Activated CD8-positive, alpha-beta memory T cell treated with anti-CD3 and anti-CD28 coated beads, Interleukin-2, amount 50 U/mL, for 4 hours (primary cell): ENCODE measurements around the gene HYOU1.
"Not testable (repeated sequence)": the region's sequence is repeated elsewhere in the genome, so short reads cannot be mapped to it uniquely, and the experiment has no call there.

ENCODE experiments used
- DNase-seq: peaks from one replicate; pipeline ENCODE4 v3.0.0-alpha.2; 2020

HYOU1 gene, protein sequence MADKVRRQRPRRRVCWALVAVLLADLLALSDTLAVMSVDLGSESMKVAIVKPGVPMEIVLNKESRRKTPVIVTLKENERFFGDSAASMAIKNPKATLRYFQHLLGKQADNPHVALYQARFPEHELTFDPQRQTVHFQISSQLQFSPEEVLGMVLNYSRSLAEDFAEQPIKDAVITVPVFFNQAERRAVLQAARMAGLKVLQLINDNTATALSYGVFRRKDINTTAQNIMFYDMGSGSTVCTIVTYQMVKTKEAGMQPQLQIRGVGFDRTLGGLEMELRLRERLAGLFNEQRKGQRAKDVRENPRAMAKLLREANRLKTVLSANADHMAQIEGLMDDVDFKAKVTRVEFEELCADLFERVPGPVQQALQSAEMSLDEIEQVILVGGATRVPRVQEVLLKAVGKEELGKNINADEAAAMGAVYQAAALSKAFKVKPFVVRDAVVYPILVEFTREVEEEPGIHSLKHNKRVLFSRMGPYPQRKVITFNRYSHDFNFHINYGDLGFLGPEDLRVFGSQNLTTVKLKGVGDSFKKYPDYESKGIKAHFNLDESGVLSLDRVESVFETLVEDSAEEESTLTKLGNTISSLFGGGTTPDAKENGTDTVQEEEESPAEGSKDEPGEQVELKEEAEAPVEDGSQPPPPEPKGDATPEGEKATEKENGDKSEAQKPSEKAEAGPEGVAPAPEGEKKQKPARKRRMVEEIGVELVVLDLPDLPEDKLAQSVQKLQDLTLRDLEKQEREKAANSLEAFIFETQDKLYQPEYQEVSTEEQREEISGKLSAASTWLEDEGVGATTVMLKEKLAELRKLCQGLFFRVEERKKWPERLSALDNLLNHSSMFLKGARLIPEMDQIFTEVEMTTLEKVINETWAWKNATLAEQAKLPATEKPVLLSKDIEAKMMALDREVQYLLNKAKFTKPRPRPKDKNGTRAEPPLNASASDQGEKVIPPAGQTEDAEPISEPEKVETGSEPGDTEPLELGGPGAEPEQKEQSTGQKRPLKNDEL

GRCh38 chr11:119057000-119057769 is at the start of gene HYOU1:
TSS of gene HYOU1 (minus strand) at chr11:119057205. CDS start at chr11:119056160, 1,045 bp downstream.
- DNase-seq, result peak; percentile 99

GRCh38 chr11:119103793-119104192 is 46.8 kb upstream of the HYOU1 start:
- DNase-seq, result no peak

- DNase-seq, result not testable (repeated sequence)
Observed at GRCh38 chr11:119103161-119103664, 46.2 kb upstream of the HYOU1 start.

DNA sequence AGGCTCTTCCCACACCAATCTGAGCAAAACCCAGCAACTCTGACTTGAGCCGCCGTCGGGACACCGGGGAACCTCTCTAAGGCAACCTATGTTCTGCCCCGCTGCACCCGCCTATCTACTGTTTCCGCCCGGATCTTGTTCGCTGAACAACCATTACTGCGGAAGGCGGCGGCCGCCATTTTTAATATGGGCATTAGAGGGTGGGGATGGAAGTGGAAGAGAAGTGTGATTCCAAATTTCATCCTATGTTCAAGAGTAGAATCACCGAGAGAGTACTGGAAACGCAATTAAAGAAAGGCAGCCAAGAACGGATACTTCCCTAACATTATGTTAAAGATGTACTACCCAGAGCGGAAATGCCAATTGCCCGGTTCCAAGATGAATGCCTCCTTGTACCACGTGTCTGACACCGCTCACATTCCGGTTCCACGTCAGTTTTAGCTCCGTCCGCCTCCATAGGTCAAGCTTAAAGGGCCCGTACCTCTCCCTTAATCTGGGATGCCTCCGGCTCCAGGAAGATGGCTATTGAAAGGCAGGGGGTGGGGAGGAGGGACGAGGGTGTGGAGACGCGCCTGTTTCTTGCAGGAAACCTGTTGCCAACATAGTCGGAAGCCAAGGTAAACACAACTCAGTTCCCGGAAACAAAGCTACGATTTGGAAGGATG is 44.9 kb upstream of the HYOU1 start, which contains the start of gene DPAGT1:
DPAGT1 (minus strand) TSS at position 95 of the 665 bp plus-strand sequence. CDS start 198 bp downstream, outside the sequence.
- peak; percentile 82 for DNase-seq

DNA sequence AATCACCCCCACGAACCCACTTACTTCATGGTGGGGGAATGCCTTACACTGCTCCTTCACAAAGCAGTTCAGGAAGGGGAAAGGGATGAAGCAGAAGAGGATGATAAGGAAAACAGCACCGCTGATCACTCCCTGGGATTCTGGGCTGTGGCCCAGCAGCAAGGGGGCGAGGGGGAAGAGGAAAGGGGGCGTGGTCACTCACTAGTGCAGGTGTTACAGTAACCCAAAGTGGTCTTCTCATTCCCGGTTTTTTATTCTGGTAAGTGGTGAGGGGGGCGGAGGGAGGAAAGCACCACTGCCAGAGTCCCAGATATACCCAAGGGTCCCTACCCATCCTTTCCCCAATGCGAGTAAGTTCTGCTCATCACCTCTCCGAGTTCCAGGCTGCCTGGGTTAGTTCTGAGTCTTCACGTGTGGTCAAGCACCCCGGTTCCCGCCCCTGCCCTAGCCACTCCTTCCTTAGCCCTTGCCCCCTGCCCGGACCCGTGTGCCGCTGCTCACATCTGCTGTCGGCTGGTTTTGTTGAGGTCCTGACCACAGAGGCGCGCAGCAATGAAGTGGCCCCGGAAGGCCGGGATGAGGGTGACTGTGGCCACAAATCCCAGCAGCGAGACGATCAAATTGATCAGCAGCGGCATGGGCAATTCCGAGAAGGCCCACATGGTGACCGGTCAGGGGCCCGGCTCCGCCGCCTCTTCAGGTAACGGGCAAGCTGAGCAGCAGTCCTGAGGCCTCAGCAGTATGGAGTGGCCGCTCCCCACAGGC is 44.2 kb upstream of the HYOU1 start:
- DNase-seq, result no peak

DNA sequence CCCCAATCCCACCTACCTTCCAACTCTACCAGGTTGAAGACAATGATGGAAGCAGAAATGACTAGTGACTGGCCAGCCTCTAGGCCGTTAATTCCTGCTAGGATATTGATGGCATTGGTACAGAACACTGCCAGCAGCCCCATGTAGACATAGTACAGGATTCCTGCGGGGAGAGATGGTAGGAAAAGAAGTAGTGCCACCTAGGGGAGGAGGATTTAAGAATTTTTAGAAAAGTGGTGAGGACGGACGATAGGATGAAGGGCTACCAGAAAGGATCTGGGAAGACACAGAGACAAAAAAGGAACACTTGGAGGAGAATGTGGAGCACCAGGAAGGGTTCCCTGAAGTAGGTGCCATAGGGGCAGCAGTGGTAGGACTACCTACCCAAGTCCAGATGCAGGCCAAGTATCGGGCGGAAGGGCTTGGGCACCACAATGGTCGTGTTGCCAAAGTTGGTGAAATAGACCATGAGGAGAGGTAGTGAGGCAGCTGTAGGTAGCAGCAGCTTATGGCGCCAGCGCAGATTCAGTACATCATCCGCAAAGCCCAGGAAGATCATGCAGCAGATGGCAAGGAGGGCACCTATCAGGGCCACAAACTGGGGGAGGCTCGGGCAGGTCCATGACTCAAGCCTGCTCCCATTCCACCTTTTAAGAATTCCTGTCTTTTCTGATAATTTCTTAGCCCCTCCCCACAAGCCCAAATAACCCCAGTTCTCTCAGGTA is 43.4 kb upstream of the HYOU1 start:
- no peak for DNase-seq

DNA sequence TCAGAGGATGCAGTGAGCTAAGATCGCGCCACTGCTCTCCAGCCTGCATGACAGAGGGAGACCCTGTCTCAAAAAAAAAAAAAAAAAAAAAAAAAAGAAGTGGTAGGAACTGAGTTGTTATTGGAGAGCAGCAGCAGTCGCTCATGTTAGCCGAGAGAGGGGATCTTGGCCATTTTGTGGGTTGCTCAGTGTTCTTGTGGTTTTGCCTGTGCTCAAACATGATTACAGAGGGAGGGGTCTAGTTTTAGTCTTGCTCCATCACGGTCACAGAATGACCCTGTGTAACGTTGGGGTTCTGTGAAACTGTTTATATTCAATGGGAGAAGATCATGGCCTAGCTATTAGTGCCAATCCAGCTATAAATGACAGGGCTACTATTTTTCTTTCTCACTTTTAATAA is 42.7 kb upstream of the HYOU1 start:
- no peak for DNase-seq

GRCh38 chr11:119095066-119095880 is 38.3 kb upstream of the HYOU1 start:
- peak; percentile 99 for DNase-seq

GRCh38 chr11:119094816-119095065 is 37.7 kb upstream of the HYOU1 start:
- peak; percentile 59 for DNase-seq

DNA sequence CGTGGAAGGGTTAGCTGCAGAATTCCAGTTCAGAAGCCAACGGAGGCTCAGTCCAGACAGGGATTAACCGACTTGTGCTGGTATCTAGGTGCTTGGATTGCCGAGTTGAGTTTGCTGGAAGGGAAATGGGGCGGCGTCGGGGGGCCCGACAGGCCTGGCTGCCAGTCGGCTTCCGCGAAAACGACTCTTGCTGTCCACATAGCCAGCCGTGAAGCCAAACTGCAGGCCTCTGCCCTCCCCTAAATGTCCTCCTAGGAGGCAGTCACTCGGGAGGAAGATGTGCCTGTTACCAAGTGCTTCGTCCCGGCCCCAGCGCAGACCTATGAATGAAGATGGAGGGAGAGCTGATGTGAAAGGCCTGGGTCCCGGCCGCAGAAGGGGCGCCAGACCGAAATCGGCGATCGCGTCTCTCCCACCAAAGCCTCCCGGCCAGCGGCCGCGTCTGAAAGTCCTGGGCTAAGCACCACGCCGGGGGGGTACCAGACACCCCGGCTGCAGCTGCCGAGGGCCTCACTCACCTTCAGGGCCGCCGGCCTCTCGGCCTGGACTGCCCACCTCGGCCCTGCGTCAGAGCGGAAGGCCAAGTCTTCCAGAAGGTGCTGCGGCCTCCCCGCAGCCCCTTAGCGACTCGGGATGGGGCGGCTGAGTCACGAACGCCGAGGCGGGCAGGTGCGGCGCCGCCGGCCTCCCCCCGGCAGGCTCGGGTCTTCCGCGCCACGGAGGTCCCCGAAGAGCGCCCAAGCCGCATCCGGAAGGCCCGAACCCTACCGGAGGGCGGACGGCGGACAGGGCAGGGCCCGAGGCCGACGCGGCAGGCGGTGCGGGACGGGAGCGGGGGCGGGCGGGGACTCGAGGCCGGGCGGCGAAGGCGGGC is 37.2 kb upstream of the HYOU1 start:
- DNase-seq, result peak; percentile 61

DNA sequence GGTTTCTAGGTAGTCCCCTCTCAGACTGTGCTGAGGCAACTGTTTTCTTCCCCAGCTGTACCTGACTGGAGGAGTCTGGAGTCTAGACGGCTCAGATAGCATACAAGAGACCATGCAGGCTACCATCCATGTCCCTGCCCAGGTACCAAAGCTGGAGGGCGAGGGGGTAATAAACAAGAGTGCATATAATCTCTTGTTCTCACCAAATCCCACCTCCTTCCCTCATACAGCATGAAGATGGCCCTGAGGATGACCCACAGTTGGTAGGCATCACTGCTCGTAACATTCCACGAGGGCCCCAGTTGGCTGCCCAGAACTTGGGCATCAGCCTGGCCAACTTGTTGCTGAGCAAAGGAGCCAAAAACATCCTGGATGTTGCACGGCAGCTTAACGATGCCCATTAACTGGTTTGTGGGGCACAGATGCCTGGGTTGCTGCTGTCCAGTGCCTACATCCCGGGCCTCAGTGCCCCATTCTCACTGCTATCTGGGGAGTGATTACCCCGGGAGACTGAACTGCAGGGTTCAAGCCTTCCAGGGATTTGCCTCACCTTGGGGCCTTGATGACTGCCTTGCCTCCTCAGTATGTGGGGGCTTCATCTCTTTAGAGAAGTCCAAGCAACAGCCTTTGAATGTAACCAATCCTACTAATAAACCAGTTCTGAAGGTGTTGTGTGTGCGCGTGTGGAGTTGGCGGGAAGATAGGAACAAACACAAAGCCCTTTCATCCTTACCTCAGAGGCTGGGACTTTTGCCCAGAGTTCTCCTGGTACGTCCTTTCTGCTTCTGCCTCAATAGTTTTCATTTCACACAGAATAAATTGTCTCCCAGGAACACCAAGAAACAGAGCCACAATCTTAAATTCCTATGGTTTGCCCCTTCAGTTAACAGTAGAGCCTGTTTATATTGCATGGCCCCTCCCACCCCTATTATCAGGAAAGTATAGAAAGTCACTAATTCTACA is 36.2 kb upstream of the HYOU1 start:
- DNase-seq, result no peak

GRCh38 chr11:119091966-119092879 is 35.2 kb upstream of the HYOU1 start:
- DNase-seq, result no peak

DNA sequence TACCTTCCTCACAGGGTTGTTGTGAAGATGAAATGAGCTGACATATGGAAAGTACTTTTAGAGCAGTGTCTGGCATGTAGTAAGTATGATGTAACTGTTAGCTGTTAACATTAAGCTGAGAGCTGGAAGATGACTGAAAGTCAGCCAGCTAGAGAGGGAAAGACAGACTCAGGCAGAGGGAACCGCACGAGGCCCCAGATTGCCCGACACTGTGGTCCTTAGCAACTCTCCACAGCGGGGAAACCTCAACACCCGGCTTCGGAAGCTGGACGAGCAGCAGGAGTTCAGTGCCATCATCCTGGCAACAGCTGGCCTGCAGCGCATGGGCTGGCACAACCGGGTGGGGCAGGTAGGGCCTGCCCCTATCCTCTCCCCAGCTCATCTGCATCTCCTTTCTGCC is 34.2 kb upstream of the HYOU1 start:
- DNase-seq, result no peak

DNA sequence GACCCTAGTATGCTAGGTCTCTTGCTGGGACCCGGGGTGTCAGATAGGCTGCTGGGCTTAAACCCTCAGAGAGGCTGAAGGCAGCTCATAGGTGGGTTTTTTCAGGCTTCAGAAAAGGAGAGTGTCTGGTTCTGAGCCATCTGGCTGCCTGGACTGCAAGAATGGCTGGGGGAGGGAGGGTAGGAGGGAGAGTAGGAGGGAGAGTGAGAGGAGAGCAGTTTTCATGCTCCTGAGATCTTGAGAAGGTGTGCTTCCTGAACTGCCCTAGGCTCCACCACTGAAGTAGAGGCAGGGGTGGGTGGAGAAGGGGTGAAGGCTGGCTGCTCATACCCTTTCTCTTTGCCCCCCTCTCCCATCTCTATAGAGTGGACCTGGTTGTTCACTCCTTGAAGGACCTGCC is 32.3 kb upstream of the HYOU1 start:
- DNase-seq, result no peak

DNA sequence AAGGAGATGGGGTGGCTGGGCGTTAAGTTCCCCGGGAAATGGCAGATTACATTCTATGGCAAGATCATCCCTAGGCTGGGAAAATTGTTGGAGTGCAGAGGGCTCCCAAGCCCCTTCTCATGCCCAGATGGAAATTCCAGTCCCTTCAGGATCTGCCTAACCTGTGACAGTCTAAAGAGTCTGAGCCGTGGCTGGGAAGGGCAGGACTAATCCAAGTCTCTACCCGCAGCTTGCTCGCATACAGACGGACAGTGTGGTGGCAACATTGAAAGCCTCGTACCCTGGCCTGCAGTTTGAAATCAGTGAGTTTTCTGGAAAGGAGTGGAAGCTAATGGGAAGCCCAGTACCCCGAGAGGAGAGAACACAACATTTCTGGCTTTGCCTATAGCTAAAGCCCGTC is 31.4 kb upstream of the HYOU1 start:
- no peak for DNase-seq

DNA sequence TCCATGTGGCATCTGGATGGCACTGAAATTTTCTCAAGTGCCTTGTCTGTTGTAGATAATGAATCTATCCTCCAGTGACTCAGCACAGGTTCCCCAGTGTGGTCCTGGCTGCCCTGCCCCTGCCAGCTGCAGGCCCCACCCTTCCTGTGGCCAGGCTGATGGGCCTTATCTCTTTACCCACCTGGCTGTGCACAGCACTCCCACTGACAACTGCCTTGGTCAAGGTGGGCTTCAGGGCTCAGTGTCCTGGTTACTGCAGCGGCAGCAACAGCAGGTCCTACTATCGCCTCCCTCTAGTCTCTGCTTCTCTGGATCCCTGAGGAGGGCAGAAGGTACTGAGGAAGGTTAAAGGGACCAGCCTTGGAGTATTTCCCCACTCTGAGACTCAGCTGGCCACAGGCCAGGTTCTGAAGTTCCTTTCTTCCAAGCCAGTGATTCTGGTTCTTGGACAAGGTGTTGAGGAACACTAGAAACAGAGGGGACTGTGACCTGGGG is 30.8 kb upstream of the HYOU1 start:
- DNase-seq, result no peak
